NCI-H1048 (cell line): ENCODE measurements around the gene SPPL2B.
"Not testable (repeated sequence)": the region's sequence is repeated elsewhere in the genome, so short reads cannot be mapped to it uniquely, and the experiment has no call there.

Experiments used
- DNase-seq: peaks from one replicate; lab custom pipeline; 2025; lab: John Stamatoyannopoulos, UW

The SPPL2B gene

DNA sequence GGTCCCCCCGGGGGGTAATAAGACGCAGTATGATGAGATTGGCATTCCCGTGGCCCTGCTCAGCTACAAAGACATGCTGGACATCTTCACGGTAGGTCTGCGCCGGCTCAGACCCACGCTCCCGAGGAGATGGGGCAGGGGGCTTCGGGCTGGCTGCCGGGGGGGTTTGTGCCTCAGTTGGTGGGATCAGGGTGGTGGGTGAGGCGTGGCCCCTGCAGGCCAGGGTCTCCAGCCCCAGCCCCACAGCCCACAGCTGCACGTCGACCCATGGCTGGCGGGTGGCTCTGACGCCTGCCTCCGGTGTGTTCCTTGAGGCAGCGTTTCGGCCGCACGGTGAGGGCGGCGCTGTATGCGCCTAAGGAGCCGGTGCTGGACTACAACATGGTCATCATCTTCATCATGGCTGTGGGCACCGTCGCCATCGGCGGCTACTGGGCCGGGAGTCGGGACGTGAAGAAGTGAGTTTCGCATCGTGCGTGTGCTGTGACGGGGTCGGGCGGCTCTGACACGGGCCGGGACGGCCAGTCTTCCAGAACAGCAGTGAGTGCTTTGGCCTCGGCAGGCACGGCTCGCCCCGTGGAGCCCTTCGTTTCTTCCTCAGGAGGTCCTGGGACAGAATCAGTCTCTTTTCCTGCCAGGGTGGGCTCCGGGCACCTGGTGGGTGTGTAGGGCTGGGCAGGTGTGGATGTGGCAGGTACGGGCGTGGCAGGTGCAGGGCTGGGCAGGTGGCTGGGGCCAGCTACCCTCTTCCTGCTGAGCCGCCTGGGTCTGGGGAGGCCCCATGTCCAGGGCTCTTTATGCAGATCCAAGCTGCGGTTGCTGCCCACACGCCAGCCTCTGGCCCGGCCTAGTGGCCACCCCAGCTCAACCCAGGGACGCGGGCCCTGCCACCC lies 10.5 kb downstream of the SPPL2B start:
- no peak for DNase-seq

- DNase-seq, result no peak
Measured at GRCh38 chr19:2339644-2340310, 11.3 kb downstream of the SPPL2B start.

DNA sequence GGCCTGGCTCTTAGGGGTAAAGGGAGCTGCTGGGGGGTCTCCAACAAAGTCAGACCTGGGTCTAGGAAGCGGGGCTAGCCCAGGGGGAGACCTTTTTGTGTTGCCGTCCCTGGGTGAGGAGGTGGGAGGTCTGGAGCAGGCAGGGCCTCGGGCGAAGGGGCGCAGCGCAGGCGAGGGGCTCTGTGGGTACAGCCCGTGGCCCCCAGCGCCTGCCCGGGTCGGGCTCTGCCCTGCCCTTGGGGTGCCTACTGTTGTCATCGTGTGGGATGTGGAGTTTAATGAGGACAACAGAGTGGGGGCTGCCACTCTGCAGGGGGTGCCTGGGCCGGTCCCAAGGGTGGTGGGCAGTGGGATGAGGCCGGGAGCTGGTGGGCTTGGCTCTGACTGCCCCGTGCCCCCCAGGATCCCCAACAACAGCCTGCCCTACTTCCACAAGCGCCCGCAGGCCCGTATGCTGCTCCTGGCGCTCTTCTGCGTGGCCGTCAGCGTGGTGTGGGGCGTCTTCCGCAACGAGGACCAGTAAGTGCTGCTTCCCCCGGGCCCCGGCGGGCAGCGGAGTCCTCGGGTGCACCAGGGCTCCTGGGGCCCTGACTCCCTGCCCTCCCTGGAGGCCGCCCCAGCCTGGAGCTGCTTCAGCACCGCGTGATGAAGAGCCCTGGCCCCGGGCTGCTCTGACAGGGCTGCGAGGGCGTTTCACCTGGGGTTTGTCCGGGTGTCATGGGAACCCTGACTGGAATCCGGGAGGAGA lies 12.2 kb downstream of the SPPL2B start:
- no peak for DNase-seq

DNA sequence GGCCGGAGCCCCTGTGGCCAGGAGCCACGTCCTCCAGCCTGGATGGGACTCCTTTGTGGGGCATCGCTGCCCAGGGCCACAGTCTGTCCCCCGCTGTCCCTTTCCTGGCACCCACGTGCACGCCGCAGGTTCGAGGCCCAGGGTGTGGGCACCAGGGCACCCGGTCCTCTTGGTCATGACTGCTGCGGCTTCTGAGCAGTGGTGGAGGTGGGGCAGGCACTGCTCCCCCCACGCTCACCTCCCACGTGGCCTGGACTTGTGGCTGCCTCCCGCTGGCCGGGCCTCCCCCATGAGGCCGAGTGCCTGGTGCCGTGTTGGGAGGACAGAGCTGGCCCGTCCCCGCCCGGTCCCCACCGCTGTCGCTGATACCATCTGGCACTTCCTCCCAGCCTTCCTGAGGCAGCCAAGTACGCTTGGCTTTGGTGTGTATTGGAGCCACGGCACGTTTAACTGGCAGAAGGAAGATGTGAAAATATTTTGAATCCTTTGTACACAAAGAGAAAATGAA lies 12.8 kb downstream of the SPPL2B start:
- no peak for DNase-seq

- no peak for DNase-seq
Measured at GRCh38 chr19:2341982-2342381, 13.5 kb downstream of the SPPL2B start.

DNA sequence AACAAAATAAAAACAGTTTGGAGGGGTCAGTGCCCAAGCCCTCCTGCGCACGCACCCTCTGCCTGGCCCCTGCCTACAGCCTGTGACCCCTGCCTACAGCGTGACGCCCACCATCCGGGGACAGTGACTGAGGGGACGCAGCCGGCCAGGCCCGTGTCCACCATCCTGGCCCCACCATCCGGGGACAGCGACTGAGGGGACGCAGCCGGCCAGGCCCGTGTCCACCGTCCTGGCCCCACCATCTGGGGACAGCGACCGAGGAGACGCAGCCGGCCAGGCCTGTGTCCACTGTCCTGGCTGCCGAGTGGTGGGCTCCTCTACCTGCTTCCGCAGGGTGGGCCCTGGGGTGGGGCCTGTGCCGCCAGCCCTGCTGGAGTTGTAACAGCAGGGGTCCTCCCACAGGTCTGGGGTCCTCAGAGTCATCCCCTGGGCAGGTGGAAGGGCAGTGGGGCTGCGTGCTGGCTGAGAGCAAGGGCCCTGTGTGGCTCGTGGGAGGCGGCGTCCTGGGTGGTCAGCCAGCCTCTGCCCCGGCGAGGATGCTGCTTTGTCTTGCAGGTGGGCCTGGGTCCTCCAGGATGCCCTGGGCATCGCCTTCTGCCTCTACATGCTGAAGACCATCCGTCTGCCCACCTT lies 14.3 kb downstream of the SPPL2B start:
- no peak for DNase-seq

- no peak for DNase-seq
Measured at GRCh38 chr19:2343289-2343982, 15.0 kb downstream of the SPPL2B start.

GRCh38 chr19:2344381-2344870 lies 15.9 kb downstream of the SPPL2B start:
- no peak for DNase-seq

DNA sequence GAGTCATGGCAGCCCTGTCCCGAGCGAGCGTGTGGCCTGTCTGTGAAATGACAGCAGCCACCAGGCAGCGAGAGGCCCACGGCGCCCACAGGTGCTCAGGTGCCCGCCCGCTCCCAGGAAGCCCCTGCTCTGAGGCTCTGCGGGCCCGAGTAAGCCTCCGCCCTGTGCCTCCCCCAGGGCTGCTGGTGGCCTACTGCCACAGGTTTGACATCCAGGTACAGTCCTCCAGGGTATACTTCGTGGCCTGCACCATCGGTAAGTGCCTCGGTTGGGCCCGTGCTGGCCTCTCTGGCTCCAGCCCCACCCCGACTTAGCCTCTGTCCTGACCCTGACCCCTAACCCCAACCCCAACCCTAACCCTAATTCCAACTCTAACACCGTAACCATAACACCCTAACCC lies 16.6 kb downstream of the SPPL2B start:
- DNase-seq, result no peak

- DNase-seq, result no peak
Measured at GRCh38 chr19:2345794-2346663, 17.5 kb downstream of the SPPL2B start.

GRCh38 chr19:2349818-2350217 lies 21.3 kb downstream of the SPPL2B start:
- not testable (repeated sequence) for DNase-seq

- DNase-seq, result no peak
Measured at GRCh38 chr19:2350656-2351055, 22.2 kb downstream of the SPPL2B start.

- DNase-seq, result no peak
Measured at GRCh38 chr19:2351591-2351990, 23.1 kb downstream of the SPPL2B start.

- DNase-seq, result no peak
Measured at GRCh38 chr19:2352121-2352520, 23.6 kb downstream of the SPPL2B start.

DNA sequence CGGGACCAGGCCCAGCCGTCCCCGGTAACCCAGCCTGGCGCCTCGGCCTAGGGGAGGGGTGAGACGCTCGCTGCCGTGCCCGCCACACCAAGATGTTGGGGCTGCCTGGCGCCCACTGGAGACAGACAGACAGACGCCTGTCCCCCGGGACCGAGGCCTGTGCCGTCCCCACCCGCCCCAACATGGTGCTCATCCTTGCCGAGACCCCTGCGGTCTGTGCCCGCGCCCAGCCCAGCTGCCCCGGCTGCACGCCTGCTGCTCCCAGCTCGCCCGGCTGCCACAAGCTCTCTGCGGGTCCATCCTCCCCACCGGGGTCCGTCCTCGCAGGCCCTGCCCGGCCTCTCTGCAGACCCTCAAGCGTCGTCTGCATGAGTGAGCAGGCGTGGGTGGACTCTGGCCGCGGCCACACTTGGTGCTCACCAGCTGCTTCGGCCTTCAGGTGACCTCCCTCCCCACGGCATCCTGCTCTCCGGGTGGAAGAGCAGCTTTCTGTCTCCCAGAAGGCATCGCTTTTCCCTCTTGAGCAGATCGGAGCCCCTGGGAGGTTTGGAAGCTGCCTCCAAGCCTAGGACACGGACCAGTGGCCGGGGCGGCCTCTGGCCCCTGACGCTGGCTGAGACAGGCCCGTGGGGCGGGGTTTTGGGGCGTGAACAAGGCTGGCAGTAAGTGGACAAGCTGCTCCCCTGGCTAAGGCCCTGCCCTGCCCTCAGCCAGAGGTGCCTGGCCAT lies 24.8 kb downstream of the SPPL2B start:
- DNase-seq, result no peak

- DNase-seq, result no peak
Measured at GRCh38 chr19:2353887-2354592, 25.6 kb downstream of the SPPL2B start.

GRCh38 chr19:2354670-2355069 lies 26.2 kb downstream of the SPPL2B start:
- DNase-seq, result no peak

DNA sequence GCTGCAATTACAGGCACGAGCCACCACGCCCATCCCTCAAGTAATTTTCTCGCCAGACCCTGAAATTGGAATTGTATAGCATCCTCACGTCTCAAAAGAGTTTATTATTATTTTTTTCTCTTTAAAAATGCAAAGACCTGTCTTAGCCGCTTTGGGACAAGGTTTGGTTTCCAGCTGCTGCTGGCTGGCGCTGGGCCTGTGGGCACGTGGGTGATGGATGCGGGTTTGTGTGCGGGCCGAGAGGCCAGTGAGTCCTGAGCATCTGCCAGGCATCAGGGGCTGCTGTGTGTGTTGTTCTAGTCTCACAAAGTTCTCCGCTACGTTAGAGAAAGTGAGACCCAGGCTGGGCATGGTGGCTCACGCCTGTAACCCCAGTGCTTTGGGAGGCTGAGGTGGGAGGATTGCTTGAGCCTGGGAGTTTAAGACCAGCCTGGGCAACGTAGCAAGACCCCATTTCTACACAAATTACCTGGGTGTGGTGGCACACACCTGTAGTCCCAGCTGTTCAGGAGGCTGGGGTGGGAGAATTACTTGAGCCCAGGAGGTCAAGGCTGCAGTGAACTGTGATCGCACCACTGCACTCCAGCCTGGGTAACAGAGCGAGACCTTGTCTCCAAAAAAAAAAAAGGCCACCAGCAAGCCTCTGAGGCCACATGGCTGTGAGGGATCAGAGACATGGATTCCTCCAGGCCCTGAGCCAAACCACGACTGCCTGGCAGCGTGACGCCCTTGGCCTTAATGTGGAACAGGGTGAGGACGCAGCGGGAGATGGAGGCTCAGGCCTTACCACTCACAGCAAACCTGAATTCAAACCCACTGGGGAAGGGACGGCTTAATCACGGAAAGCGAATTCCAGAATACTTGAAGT lies 26.9 kb downstream of the SPPL2B start:
- DNase-seq, result no peak
